ENCODE measurements around the gene FHL1.

FHL1 gene

DNA sequence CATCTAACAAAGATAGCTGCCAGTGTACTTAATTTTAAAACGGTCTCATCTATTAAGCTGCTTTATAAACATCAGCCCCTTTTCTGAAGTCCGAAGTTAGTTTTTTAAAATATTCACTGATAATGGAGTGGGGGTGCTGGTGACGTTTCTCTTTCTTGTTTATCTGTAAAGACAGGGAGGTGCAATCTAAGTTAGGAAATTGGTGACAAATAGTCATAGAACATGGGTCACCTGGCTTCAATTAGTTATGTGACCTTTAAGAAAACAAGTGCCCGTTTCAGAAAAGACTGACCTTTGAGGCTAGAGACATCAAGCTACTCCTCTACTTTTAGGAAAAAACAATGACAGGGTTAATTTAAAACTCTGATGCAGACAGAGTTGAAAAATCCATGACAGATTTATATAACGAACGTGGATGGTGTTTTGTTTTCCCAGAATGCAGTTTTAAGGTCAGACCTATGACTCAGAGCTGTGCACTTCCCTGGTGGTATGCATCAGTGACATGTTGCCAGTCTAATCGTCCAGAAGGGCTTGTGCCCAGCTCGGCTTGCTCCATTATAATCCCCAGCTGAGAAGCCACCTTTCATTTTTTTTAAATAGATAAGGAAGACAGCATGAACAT is 38.2 kb downstream of the FHL1 start:
- DNase-seq (ENCODE audit: low read depth): no peak

DNA sequence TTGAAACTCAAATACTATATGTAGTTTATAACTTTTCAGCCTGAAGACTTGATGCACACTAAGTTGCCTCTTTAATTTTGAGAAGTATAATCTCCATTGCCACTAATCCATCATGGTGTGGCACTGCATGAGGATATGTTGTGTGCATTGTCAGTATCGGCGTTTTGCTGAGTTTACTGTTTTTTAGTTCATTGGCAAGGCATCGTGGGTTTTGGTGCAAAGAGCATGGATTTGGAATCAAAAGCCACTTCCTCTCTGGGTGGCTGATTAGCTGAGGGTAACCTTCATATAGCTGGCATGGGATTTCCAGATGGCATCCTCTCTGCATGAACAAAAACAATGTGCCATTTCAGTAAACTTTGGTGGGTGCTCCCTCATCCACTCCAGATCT is 38.7 kb downstream of the FHL1 start:
- no peak for DNase-seq (ENCODE audit: low read depth)

DNA sequence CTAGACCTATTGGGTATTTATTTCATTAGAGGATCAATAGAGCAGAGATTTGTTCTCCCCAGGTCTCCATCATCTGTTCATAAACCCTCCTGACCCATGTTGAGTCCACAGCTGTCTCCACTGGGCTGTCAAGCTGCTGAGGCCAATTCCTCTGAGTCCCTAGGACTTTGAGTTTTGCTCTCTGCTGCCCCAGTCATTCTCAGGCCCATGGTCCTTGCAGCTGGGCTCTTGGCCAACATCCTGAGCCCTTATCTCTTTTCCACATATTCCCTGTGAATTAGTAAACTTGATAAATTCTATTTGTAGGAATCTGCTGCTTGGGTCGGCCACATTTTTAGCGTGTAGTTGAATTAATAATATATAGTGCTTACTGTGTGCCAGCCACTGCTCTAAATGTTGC is 41.9 kb downstream of the FHL1 start:
- DNase-seq (ENCODE audit: low read depth): no peak

DNA sequence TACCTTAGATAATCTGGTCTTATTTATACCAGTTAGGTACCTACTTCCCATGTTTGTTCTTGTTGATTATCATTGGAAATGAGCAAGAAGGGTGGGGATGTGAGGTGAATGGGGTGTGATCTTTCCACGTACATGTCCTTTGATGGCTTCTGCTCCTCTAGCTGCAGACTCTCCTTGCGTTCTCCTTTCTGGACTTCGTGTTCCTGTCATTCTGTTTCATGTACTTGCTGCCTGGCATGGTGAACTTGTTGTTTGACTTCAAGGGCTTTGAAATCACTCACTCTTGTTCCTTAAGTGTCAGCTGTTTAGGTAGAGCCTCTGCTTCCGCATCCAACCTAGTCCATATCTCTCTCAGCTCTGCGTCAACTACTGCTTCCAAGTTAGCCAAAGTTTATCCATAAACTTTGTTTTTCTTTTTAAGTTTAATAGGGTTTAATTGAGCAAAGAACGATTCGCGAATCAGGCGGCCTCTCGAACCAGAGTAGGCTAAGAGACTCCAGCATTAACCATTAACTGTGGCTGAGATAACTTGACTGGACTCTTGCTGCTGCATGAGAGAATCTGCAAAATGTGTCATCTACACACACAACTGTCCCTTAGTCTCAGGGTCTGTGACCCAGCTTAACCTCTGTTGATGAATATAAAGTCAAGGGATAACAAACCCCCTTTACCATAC is 42.8 kb downstream of the FHL1 start:
- no peak for DNase-seq (ENCODE audit: low read depth)

DNA sequence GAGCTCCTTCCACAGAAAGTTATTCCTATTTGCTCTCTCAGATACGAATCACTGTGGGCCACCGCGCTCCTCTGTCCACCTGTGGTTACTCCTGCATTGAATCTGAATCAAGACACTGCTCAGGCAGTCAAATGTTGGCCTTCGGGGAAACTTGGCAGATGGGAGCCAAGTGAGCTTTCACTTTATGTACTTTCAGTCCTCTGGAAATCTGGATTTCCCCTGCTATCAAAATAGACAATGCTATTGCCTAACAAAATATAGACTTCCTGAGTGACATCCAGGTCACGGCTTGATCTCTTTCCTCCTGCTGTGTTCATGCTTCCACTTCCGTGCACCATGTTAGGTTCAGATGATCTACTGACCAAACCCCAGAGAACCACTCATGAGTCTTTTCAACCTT is 43.8 kb downstream of the FHL1 start:
- no peak for DNase-seq (ENCODE audit: low read depth)

DNA sequence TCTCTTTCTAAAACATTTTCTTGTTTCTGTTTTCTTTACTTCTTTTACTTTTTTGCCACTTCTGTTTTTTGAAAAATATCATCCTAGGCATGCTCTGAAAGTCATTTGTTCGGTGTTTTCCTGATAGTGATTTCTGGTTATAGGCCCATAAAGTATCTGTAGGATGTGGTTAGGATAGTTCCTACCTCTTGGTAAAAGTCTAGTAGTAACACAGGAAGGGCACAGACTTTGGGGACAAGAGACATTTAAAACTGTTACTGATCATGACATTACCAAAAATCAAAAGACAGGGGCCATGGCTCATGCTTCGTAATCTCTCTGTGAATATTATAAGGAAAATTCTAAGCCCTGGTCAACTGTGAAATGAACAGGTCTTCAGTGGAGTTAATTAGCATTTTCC is 44.8 kb downstream of the FHL1 start:
- no peak for DNase-seq (ENCODE audit: low read depth)

DNA sequence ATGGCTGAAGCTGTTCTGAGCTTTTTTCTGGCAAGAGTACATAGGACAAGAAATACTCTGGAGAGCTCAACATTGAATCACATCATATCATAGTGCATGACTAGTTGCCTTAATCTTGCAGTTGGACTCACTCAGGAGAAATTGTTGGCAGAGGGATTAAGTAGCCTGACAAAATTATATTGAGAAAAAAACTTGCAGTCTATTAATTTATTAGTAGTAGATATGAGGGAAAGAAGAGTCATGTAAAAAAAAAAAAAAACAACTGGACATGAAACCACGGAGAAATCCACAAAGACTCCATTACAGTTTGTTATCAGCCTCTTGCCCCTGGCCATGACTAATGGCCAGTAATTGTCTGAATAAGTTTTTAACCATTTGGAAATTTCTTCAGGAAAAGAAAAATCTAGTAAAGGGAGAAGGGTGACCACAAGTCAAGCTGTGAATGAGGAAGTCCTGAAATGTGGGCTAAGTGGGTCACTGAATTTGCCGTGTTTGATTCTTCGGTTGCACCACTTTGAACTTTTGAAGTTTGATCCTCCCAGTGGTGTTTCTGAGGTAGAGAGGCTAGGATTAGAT is 45.6 kb downstream of the FHL1 start:
- DNase-seq (ENCODE audit: low read depth): no peak

DNA sequence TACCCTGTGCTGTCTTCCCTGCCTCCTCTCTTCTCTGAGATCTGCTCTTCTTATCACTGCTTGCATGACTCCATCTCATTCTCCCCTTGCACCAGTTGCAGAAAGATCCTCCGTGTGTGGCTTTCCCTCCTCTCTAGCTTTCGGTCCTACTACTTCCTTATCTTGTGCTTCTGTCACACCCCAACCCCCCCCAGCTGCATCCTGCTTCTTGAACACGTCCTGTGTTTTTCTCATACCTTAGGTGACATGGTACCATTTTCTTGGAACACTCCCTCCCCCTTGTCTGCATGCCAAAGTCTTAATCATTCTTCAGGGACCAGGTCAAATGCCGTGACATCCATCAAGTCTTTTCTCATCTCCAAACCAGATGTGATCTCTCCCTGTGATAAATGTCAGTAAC is 46.4 kb downstream of the FHL1 start:
- no peak for DNase-seq (ENCODE audit: low read depth)

DNA sequence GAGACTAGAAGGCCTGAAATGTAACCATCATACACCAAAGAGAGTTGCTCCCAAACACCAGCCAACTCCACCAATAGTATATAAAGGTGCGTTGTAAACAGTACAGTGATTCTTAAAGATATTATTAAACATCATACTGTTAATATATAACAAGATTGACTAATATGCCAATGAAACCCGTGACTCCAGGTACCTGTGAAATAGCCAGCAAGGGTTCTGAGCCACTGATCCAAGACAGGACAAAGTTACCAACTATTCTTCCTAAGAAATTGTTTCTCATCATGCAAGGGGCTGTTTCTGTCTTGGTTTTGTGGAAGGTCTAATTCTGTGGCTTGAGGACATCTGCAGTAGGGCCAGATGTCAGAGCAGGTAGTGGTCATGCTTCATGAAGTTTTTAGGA is 47.2 kb downstream of the FHL1 start:
- no peak for DNase-seq (ENCODE audit: low read depth)

DNA sequence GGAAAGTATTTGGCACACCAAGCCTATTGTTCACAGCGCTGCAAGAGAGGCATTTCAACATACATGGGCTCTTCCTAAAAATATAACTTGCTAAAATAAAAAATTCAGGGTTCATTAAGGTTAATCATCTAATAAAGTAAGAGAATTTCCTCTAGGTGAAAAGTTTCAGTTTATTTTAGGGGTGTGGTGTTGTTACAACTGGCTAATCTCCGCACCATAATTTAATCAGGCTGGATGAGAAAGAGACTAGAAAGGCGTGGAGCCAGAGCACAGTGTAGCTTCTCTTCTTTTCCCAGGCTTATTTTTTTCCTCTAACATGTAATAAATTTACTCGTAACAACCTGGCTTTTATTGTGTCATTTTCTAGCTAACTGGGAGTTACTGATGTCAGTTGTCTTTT is 47.9 kb downstream of the FHL1 start:
- DNase-seq (ENCODE audit: low read depth): no peak

DNA sequence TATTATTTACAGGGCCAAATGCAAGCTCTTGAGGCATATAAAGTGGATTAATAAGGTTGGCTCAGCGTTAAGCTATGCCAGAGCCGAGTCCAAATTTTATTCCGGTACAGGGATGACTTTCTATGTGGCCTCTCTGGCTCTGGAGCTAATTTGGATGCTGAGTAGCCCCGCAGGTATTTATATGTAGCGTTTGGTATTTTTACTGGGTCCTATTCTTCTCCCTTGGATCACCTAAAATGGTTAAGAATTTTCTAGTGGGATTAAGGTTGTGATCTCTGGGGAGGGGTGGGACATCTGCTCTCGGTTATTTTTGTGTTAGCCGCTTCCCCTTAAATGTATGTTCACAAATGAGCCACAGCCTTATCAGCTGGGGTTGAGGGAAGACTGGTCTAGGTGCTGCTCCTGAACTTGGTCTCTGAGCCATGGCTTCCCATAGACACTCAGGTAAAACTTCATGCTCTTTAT is 49.4 kb downstream of the FHL1 start:
- DNase-seq (ENCODE audit: low read depth): no peak

DNA sequence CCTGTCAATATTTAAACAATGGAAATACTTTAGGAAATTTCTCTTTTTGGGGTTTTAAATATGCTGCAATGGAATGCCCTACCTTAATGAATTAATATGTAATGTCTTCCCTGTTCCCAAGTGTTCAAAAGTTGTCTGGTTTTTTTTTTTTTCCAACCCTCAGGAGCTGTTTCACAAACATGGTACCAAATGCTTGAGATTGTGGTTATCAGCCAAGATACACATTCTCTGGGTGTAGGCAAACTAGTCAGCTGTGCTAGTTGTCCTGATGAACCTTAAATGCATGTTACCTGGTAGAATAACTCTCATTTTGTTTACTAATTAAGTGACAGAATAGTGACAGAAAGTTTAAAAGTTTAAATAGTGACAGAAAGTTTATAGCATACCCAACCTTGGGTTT is 50.7 kb downstream of the FHL1 start:
- no peak for DNase-seq (ENCODE audit: low read depth)

DNA sequence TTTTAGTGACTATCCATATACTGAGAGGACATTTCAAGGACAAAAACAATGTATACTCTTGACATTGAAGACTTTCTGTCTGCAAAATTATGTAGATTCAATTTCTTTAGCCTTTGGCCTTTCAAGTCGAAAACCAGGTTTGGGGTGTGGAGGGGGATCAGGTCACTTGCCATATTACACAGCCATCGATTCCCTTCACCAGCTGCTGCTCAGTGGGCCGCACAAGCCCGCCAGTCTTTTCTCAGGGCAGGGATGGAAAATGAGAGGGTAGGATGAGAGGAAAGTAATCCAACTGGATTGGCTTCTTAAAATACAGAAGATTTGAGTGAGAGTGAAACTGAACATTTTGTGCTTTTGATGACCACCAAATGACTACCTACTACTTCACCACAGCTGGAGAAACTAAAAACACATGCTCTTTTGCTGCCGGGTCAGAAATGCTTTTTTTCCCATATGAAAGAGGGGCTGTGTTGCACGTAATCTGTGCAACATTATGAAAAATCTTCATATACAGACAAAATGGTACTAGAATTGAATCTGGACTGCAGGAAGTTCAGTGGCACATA is 51.4 kb downstream of the FHL1 start:
- no peak for DNase-seq (ENCODE audit: low read depth)

DNA sequence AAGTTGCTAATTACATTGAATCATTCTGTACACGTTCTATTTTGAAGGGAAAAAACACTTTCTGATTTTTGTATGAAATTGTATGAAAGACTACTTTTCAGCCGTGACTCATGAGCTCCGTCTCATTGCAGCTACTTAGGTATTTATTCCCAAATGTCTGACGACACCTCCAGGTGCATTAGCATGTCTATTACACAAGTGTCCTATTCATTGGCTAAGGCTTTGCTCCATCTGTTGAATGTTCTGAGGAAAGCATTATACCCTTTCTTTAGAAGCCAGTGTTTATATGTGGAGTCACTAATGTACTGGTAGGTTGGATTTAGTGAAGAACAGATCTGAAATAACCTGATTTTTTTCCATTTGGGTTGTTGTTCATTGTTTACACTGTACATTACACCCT is 52.0 kb downstream of the FHL1 start:
- no peak for DNase-seq (ENCODE audit: low read depth)

DNA sequence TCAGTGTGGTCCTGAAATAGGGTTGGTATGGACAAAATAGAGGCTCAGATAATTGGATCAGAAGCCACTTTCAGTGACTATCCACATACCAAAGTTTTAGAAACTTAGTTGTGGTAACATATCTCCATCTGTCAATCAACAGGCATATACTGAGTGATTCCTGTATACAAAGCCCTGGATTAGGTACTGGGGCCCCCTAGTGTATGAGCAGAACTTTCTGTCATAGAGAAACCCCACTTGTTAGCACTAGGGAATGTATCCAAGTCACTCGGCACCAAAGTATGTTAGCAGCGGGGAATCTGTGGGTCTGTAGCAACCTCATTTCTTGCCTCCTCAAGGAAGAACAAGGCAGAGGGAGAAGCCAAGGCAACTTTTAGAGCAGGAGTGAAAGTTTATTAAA is 53.1 kb downstream of the FHL1 start:
- no peak for DNase-seq (ENCODE audit: low read depth)

DNA sequence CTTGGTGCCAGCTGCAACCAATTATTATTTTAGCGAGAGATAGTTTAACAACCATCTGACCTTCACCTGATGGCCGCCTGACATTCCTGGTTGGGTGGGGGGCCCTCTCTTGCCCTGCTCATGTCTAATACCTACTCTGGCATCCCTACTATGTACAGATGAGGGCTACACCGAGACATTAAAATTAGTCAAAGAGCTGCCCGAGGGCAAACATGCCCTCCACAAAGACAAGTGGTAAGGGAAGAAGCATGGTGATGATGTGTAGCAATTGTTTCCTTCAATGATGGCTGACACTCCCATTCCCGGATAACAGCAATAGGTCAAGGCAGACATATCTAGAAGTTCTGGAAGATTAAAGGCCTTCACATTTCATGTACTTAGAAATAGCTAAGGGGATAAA is 54.3 kb downstream of the FHL1 start:
- no peak for DNase-seq (ENCODE audit: low read depth)

DNA sequence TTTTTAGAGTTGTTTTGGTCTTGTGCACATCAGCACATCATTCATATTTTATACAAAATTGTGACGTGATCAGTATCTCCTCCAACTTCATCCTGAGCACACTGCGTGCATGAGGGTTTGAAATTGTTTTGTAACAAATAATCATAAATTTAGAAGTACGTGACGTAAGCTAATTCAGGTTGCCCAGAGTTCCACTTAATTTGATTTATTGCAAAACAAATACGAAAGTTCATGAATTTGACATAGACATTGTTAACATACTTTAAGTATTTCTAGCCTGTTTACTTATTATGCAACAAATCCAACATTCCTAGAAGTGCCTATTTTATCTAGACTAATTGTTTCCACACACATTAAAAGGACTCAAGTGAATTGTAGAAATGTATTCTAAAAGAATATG is 55.6 kb downstream of the FHL1 start:
- DNase-seq (ENCODE audit: low read depth): no peak

DNA sequence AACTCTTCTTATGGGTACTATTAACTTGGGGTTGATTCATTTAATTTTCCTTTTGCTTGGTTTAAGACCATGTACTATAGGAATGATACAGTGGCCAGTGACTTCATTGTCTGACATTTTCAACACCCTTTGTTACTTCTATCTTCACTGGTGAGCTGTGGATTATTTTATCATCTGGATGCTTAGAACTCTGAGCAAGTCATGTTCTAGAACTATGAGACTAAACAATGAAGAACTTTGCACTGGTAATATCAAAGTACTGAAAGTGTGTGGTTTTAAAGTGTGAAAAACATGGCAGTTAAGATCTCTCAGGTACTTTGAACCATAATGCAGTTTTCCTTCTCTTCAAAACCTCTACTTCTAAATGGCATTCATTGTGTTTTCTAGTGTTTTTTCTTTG is 56.1 kb downstream of the FHL1 start:
- no peak for DNase-seq (ENCODE audit: low read depth)

DNA sequence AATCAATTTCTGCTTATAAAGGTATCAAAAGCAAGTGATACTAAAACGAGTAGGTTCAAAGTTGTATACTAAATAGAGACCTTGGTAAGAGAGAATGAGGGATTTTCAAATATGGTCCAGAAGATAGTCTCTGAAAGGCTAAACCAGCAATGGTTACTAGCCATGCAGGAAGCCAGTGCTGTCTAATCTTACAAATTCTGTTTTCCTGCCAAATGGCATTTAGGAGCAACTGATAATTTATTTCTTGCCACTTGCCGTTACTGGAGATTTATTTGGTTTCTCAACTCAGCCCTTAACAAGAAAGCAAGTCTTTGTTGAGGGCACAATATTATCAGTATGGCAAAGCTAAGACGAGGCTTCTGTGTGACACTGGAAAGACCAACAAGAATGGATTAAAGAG is 56.6 kb downstream of the FHL1 start:
- DNase-seq (ENCODE audit: low read depth): no peak

DNA sequence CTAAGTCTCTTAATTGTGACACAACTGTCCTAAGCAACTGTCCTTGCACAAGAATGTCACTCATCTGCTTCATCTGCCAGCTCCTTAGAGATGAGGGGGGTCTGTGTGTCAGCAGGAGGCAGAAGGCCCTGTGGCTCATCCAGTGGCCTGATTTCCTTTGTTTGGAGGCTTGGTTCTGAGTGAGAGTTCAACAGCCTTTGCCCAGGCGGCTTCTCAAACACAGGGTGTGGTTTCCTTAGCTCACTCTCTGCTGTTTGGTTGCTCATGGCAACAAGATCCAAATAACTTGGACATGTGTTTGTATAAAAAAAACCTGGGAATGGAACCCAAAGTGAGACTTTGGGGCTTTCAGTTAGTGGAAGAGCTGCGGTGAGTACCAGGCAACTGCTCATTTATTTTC is 57.2 kb downstream of the FHL1 start:
- DNase-seq (ENCODE audit: low read depth): no peak

DNA sequence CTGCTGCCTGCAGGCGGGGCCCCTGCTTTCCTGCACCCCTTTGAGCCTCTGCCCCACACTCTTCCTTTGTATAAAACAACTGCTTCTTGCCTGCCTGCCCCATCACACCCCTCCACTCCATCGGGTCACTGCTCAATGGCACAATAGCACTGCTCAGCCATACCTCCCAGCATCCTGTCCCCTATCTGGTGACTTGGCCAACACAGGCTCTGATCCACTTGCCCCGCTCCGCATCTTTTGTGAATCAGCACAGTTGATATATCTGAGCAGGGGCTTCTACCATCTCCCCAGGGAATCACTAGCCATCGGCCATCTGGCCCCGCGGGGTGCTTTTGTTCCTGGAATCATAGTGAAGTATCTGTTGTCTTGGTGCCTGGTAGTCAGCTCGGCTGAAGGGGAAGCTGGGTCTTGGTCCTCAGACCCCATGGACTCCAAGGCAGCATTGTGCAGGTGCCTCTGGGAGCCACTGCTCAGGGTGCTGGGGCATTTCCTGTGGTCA is 58.6 kb downstream of the FHL1 start:
- DNase-seq (ENCODE audit: low read depth): no peak

DNA sequence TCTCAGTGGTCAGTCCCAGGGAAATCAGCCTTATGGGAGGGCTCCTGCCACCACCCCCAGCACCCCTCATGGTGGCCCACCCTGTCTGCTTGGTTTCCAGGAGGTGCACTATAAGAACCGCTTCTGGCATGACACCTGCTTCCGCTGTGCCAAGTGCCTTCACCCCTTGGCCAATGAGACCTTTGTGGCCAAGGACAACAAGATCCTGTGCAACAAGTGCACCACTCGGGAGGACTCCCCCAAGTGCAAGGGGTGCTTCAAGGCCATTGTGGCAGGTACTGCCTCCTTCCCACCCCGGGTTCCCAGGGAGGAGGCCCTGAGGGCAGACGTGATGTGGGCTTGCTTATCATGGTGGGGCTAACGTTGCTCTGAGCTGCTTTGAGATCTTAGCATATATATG is 59.6 kb downstream of the FHL1 start:
- no peak for DNase-seq (ENCODE audit: low read depth)

DNA sequence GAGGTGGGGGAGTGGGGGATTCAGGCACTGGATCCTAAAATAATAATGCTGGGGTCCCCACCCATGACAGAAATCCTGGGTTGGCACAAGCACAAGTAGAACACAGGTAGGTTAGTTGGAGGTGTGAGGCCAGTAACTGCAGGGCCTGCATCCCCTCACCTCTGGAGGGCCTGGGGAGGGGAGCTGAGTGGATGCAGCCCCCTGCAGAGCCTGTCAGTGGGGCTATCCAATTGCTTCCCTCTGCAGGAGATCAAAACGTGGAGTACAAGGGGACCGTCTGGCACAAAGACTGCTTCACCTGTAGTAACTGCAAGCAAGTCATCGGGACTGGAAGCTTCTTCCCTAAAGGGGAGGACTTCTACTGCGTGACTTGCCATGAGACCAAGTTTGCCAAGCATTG is 60.2 kb downstream of the FHL1 start:
- DNase-seq (ENCODE audit: low read depth): no peak

Measured in non-pigmented ciliary epithelial cell (primary cell).